Activated CD4-positive, alpha-beta T cell treated with anti-CD3 and anti-CD28 coated beads, Interleukin-2, amount 50 U/mL, for 4 hours (primary cell): ENCODE data around the gene RPL27.
"Not testable (repeated sequence)": the region's sequence is repeated elsewhere in the genome, so short reads cannot be mapped to it uniquely, and the experiment has no call there.

ENCODE experiments used
- DNase-seq, 2 experiments: peaks; one replicate each; pipeline ENCODE4 v3.0.0-alpha.2; 2020

RPL27 gene

DNA sequence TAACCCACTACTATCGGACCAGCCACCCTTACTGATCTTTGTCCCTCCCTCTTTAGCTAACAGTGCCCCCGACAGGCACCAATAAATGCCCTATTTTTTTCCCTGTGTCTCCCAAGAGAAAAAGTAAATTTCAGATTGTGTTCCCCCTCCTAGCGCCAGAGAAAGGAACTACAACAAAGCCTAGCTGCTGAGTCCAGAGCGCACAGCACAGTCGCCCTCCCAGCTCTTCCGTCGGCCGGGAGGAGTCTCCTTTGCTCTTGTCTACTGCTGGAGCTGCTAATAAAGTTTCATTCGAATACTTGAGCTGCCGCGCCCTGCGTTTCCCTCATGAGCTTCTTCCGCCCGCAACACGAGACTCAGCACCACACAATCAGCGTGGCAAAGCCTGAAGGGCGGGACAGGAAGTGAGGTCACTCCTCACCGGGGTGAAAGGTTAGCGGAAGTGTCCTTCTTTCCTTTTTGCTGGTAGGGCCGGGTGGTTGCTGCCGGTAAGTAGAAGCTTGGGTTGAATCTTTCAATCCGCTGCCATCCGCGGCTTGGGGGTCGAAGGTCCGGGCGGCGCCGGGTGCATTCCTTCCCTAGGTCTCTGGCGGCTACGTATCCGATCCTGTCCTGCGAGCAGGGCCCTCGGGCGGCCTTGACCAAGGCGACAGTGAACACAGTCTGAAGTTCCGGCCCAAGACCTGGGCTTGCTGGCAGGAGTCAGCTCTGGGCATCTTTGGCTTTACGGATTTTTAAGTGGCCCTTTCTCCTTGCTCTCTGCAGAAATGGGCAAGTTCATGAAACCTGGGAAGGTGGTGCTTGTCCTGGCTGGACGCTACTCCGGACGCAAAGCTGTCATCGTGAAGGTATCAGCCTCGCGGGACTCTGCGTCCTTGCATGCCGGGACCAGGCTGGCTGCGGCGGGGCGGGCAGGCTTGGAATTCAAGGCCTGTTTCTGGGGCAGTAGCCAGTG lies at the start of gene RPL27:
Gene RPL27, plus strand, starts transcription at position 436 of the 955 bp plus-strand sequence. Its CDS starts 332 bp downstream, at position 768.
- peak; percentile 97 to 98 for DNase-seq

DNA sequence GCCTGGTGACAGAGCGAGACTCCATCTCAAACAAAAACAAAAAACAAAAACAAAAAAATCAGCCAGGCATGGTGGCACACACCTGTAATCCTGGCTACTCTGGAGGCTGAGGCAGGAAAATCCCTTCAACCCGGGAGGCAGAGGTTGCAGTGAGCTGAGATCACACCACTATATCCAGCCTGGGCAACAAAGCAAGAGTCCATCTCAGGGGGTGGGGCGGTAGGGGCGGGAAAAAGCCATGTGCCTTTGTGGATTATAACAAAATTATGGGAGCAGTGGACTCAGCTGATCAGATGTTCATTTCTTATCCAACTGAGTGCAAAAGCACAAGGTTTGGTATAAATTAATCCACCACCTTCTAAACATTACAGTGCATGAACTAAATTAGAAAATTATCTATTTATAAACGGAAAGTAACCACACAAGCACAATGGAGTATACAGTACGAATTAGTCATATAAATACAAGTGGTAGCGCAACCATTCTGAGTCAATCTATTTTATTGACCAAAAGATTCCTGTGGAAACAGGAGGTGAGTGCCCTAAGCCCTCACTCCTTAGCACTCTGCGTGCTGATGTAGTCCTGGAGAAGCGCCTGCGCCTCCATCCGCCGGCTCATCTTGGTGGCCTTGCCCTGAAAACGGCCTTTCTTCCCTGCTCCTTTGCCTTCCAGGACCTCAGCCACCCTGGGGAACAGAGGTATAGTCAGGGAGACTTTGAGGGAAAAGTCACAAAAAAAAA lies 48.0 kb upstream of the RPL27 start:
- no peak for DNase-seq

DNA sequence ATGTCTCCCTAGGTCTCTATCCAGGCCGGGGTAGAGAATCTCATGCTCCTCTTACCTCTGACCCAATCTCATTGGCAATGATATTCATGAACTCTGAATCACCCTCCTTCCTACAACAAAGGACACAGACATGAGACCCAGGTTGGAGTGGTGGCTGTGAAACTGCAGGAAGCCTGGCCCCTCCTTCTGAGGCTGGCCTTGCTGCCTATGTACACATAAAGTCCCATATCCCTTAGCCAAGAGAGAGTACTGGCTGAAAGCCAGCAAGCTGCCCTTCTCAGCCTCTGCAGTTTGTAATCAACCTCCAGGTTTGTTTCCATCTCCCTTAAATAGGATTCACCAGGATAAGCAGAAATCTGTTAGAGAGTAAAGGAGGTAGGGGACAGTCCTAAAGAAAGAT lies 44.5 kb upstream of the RPL27 start:
- DNase-seq: no peak

DNA sequence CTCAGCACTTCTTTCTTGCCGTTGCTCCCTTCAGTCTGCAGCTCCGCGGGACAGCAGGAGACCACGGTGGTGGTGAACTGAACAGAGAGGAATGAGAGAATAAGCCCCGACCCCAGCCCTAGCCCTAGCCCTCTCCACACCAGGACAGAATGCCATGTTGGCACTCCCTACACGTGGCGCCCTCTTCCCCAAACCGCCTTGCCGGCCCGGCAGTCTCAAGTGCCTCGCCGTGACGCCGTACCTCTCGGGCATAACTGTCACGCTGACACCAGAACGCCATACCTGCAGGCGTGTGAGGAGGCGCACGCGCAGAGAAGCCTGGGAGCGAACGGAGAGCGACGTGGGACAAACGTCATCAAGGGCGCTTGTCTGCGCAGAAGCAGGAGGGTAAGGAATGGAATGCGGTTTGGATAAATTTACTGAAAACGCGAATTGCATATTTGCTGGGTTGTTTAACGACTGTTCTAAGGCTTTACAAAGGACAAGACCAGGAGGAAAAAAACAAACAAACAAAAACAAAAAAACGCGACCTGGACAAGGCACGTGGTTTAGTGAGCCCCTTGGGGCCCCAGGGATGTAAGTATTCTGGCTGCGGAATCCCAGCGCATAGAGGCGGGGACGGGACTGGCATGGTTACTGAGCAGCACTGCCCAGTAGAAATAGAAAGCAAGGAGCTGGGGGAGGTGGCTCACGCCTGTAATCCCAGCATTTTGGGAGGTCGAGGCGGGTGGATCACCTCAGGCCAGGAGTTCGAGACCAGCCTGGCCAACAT lies 33.9 kb upstream of the RPL27 start, which contains the start of gene AARSD1:
Gene AARSD1, minus strand, starts transcription at position 294 of the 772 bp plus-strand sequence. Its CDS starts 14 bp downstream, at position 280.
- peak; percentile 85 to 87 for DNase-seq

DNA sequence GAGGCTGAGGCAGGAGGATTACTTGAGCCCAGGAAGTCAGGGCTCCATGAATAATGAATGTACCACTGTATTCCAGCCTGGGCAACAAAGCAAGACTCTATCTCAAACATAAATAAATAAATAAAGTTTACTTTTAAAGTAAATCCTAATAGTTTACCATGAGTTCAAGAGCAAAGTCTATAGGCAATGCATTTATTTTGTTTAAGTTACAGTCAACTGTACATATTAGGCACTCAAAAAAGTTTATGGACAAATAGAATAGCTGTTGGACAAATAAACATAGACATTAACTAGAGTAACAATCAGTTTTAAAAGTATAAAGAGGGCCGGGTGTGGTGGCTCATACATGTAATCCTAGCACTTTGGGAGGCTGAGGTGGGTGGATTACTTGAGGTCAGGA lies 30.3 kb upstream of the RPL27 start:
- DNase-seq: no peak

DNA sequence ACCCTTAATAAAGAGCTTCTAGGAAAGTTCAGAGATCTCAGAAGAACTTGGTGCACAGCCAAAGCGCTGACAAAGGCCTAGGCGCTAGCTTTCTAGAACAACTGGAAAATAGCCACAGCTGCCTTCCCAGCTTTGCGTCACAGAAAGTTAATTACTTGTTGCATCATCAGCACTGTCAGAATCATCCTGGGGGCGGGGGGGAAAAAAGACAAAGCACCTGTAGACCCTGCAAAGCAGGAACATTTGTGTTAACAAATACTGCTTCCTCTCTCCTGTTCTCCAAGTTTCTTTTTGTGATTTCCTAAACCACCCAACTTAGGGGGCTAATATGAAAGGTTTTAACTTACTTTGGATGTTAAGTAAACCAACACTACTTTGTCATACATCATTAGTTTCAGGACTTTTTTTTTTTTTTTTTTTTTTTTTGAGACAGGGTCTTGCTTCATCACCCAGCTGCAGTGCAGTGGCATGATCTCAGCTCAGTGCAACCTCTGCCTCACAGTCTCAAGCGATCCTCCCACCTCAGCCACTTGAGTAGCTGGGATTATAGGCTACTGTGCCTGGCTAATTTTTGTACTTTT lies 29.1 kb upstream of the RPL27 start:
- no peak for DNase-seq

DNA sequence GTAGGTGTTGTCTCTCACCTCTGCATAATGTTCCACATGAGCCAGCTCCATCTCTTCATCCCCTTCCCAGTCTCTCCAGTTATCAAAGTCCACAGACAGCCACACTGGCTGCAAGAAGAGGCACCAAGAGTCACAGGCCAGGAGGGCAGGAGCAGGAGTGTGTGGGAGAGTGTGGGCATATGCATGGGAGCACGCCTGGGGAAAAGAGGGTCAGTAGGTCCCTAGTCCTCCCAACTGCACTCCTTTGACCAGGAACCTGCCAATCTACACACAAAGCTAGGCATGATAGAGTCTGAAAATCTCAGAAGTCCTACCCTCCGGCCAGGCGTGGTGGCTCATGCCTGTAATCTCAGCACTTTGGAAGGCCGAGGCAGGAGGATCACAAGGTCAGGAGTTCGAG lies 26.6 kb upstream of the RPL27 start:
- DNase-seq: no peak

DNA sequence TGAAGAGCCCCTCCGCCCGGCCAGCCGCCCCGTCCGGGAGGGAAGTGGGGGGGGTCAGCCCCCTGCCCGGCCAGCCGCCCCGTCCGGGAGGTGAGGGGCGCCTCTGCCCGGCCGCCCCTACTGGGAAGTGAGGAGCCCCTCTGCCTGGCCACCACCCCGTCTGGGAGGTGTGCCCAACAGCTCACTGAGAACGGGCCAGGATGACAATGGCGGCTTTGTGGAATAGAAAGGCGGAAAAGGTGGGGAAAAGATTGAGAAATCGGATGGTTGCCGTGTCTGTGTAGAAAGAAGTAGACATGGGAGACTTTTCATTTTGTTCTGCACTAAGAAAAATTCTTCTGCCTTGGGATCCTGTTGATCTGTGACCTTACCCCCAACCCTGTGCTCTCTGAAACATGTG lies 24.9 kb upstream of the RPL27 start:
- not testable (repeated sequence) for DNase-seq

DNA sequence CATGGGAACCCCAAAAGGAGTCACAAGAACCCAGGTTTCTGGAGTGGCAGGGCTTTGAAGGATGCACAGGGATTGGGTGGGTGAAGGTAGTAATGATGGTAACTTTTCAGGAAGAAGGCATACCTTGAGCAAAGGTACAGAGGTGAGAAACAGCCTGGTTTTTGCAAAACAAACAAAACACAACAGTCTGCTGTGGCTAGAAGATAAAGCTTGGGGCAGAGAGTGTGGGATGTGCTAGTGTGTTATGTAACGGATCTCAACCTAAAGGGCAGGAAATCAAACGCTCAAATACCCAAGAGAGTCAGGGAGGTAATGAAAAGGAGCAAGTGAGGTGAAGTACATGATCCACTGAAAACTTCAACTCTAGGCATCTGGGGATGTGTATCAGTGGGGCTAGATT lies 23.0 kb upstream of the RPL27 start:
- DNase-seq: no peak

DNA sequence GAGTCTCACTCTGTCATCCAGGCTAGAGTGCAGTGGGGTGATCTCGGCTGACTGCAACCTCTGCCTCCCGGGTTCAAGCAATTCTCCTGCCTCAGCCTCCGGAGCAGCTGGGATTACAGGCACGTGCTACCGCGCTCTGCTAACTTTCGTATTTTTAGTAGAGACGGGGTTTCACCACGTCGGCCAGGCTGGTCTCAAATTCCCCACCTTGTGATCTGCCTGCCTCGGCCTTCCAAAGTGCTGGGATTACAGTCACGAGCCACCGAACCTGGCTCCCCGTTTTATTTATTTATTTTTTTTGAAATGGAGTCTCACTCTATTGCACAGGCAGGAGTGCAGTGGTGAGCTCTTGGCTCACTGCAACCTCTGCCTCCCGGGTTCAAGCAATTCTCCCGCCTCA lies 22.5 kb upstream of the RPL27 start:
- not testable (repeated sequence) for DNase-seq

DNA sequence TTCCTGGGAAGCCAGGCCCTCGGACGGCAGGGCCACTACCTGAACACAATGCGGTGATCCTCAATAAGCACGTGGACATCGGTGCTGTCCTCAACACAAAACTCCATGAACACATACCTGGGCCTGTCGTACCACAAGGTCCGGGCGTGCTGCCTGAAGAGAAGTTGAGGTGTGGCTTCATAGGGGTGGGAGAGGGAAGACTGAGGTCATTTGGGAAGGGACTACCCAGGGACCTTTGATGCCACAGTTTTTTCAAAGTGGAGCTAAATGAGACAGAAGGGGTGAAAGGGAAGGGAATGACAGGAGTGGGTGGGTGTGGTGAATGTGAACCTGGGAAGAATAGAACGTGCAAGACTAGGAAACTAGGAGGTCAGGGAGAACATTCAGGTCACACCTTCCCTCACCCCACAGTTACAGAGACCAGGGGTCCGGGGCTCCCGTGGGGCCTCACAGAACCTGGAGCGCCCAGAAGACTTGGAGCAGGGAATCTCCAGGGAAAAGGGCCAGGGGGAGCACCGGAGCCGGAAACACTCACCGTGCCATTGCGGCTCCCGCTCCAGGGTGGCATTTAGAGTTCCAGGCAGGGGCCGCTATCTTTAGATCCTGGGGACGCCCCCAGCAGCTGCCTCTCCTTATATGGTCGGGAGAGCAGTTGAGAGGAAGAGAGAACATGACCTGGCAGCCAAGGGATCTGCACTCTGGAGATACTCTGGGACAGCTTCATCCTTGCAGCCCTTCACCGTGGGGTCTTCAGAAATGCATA lies 18.5 kb upstream of the RPL27 start, which contains the start of gene PTGES3L:
Gene PTGES3L, minus strand, starts transcription at position 570 of the 763 bp plus-strand sequence. Its CDS starts 27 bp downstream, at position 543.
- DNase-seq: no peak

DNA sequence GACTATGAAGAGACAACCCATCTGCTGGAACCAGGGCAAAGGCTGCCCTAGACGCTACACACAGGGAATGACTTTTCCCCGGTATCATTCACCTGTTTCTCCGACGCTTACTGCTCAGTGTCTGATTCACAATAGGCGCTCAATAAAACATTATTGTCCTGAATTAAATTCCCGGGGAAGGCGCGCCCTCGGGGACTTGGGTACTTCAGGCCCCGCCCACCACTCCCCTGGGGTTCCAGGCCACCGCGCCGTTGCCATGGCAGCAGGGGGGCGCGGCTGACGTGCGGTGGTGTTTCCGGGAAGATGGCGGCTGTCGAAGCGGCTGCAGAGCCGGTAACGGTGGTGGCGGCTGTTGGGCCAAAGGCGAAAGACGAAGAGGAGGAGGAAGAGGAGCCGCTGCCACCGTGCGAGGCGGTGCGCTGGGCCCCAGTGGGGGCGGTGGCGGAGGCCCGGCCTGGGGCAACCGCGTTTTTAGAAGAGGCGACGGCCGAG lies 17.9 kb upstream of the RPL27 start, which contains the start of gene RUNDC1:
Gene RUNDC1, plus strand, starts transcription at position 292 of the 492 bp plus-strand sequence. Its CDS starts 12 bp downstream, at position 304.
- peak; percentile 88 to 90 for DNase-seq

DNA sequence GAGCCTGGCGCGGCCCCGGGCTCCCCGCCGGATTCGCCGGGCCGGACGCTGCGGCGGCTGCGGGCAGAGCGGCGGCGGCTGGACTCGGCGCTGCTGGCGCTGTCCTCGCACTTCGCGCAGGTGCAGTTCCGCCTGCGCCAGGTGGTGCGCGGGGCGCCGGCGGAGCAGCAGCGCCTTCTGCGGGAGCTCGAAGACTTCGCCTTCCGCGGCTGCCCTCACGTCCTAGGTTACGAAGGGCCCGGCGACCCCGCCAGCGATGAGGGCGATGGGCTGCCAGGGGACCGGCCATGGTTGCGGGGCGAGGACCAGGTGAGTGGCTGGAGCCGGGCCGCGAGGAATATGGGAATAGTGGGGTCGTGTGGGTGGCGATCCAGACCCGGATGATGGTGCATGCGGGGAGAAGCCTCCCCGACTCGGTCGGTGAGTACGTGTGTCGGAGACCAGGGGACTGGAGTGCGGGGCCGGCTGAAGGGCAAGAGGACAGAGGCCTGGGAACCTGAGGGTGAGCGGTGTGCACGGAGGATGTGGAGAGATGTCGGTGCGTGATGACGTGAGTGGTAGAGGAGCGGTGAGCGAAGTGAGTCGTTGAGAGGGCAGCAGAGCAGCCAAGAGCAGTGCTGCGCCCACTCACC lies 17.3 kb upstream of the RPL27 start:
- peak; percentile 48 to 57 for DNase-seq

DNA sequence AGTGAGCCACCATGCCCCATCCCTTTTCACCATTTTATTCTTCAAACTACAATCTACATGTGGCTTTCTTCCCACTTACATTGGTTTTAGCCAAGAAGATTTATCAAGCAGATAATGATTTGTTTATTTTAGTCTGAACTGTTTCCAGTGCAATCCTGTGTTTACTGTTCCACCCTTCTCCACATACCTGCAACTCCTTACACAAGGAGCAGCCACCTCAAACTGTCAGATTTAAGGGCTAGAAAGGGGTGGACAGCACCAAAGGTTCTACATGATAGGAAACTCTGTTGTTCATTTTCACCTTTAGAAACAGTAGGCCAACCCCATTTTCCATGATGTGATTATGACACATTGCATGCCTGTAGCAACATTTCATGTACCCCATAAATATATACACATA lies 16.0 kb upstream of the RPL27 start:
- DNase-seq: no peak

DNA sequence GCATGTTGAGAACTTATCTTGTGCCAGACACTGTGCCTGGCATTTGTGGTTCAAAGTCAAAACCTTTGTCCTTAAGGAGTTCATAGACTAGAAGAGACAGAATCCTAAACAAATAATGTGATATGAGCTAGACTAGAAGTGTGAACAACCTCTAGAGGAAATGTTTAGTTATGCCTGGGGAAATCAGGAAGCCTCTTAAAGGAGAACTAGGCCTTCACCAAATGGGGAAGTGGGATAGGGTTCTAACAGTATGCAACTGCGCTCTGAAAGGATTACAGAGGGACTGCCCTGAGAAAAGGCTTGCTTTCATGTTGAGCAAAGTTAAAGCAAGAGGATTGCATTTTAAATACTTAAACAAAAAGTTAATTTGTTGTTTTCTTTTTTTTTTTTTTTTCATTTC lies 13.0 kb upstream of the RPL27 start:
- no peak for DNase-seq

DNA sequence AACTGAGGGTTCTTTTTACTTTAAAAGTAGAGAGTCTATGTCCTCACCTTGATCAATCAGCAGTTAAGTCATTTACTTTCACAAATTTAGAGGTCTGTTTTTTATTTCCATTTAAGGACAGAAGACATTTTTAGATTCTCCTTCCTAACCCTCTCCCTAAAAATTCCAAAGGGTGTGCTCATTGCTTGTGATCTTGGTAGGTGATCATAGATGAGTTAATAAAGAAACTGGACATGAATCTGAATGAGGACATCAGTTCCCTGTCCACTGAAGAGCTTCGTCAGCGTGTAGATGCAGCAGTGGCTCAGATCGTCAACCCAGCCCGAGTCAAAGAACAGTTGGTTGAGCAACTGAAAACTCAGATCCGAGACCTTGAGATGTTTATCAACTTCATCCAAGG lies 9.1 kb upstream of the RPL27 start:
- no peak for DNase-seq

DNA sequence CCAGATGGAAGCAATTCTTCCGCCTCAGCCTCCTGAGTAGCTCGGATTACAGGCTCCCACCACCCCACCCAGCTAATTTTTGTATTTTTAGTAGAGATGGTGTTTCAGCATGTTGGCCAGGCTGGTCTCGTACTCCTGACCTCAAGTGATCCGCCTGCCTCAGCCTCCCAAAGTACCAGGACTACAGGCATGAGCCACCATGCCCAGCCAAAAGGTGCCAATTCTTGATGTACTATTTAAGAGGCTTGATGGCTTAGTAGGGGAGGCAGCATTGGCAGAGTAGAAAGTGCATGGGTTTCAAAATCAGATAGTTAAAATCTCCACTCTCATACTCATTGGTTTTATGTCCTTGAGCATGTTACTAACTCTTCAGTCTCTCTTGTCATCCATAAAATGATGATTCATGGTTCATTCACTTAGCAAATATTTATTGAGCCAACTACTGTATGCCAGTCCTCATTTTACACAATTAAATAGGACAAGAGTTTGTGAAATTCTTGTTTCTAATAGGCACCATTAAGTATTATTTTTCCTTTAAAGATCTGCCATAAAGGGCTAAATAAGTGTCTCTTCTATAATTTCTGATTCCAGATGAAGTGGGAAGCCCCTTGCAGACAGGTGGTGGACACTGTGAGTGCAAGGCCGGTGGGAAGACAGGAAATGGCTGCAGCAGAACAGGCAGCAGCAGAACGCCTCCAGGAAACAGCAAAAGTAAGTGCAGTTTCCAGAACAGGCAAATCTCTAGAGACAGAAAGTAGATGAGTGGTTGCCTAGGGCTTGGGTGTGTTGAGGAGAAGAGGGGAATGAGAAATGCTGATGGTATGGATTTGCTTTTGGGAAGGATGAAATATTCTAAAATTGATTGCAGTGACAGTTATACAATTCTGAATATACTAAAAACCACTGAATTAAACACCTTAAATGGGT lies 8.2 kb upstream of the RPL27 start:
- no peak for DNase-seq

DNA sequence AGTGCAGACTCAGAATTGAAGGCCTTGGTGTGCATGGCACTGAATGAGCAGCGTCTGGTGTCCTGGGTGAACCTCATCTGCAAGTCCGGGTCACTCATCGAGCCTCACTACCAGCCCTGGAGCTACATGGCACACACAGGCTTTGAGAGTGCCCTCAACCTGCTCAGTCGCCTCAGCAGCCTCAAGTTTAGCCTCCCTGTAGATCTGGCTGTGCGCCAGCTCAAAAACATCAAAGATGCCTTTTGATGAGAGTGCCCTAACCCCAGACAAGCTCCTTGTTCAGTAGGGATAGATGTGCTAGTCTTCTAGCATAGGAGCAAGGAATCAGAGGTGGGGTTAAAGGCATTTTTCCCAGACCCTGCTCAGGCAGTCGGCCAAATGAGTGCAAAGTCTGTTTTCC lies 6.7 kb upstream of the RPL27 start:
- DNase-seq: no peak

DNA sequence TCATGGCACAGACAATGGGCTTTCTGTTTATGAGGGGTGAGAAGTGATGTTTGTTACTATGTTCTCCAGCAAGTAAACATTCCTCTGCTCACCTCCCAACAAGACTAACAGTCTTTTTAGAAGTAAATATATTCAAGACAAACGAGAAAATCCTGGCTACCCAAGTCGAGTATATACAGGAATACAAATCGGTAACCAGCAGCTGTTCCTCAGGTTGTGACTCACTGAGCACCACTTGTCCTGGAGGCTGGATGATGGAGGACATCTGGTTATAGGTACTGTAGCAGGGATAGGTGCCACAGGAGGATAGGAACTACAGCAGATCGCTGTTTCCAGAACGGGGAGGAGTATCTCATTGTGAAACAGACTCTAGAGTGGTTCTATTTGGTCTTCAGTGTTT lies 5.3 kb upstream of the RPL27 start:
- DNase-seq: no peak

DNA sequence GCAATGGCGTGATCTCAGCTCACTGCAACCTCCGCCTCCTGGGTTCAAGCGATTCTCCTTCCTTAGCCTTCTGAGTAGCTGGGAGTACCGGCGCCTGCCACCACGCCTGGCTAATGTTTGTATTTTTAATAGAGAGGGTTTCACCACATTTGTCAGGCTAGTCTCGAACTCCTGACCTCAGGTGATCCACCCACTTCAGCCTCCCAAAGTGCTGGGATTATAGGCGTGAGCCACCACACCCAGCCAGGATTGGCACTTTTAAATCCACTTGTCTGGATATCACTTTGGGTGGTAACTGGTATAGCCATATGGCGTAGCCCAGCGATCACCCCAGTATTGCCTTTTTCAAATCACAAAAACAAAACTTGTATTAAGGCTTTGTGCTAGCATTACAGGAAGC lies 4.3 kb upstream of the RPL27 start:
- DNase-seq: not testable (repeated sequence)
